ENCODE measurements around the gene RSPH9.

RSPH9 gene

GRCh38 chr6:43674291-43674690 lies 29.5 kb downstream of the RSPH9 start:
- WGBS: no CpG with 5 or more reads among the region's 2 CpGs
- H2AFZ ChIP-seq (ENCODE audit: low read depth, low read length): no peak overlapping the region
- no peak overlapping the region for H3K14ac ChIP-seq (ENCODE audit: low read length in 2 of 2)
- no peak overlapping the region for H2AK5ac ChIP-seq (ENCODE audit: low read length, severe bottlenecking)
- no peak for DNase-seq
- H3K79me1 ChIP-seq (replicated peaks; ENCODE audit: low read length, poor library complexity, severe bottlenecking): peaks cover 22% of the 10 kb centered on the region
- H3K4me3 ChIP-seq (ENCODE audit: insufficient read depth in 1 of 2, low read depth in 1 of 2, low read length in 2 of 2): no peak overlapping the region
- H2BK120ac ChIP-seq (ENCODE audit: low read depth, low read length): no peak overlapping the region
- H3K27me3 ChIP-seq (ENCODE audit: control insufficient read depth in 1 of 2, insufficient read depth in 1 of 2, low read length in 2 of 2): no peaks in the 10 kb centered on the region
- peaks cover 81 to 82% of the 10 kb centered on the region in 2 experiments for H3K36me3 ChIP-seq (ENCODE audit: control insufficient read depth in 1 of 2, insufficient read depth in 2 of 2, low read depth in 1 of 2, low read length in 2 of 2)
- H3K4ac ChIP-seq (ENCODE audit: low read depth in 1 of 2, low read length in 2 of 2): no peak overlapping the region
- H2BK12ac ChIP-seq (ENCODE audit: low read length in 2 of 2): no peak overlapping the region
- no peak overlapping the region for H3K9ac ChIP-seq (ENCODE audit: low read length)
- H3K23ac ChIP-seq (ENCODE audit: low read length in 2 of 2): no peak overlapping the region
- H3K4me2 ChIP-seq (ENCODE audit: low read length, poor library complexity, severe bottlenecking): no peak overlapping the region
- H4K8ac ChIP-seq (ENCODE audit: low read length): no peak overlapping the region
- H3K9me3 ChIP-seq (ENCODE audit: control insufficient read depth, low read length): no peaks in the 10 kb centered on the region
- H2BK5ac ChIP-seq (ENCODE audit: low read depth, low read length, poor library complexity, severe bottlenecking): no peak overlapping the region
- H4K91ac ChIP-seq (ENCODE audit: low read length): no peak overlapping the region
- H2BK15ac ChIP-seq (ENCODE audit: low read depth, poor library complexity, severe bottlenecking): no peak overlapping the region
- no peak overlapping the region for H3K18ac ChIP-seq (ENCODE audit: low read depth in 1 of 2, low read length in 2 of 2)
- no peak overlapping the region for H3K27ac ChIP-seq (ENCODE audit: low read length, poor library complexity, severe bottlenecking)
- no peaks in the 10 kb centered on the region for H3K4me1 ChIP-seq (ENCODE audit: control insufficient read depth, insufficient read depth, low read depth, low read length)

GRCh38 chr6:43674921-43675320 lies 30.1 kb downstream of the RSPH9 start:
- no peak overlapping the region for H3K4me3 ChIP-seq (ENCODE audit: insufficient read depth in 1 of 2, low read depth in 1 of 2, low read length in 2 of 2)
- no peak for DNase-seq

GRCh38 chr6:43676962-43677606 lies 32.2 kb downstream of the RSPH9 start:
- H3K4ac ChIP-seq (ENCODE audit: low read depth in 1 of 2, low read length in 2 of 2): no peak overlapping the region
- no peak overlapping the region for H2BK12ac ChIP-seq (ENCODE audit: low read length in 2 of 2)
- no peak overlapping the region for H2AK5ac ChIP-seq (ENCODE audit: low read length, severe bottlenecking)
- H4K91ac ChIP-seq (ENCODE audit: low read length): no peak overlapping the region
- WGBS: 94% methylated on average over 7 of the region's 7 CpGs
- no peaks in the 10 kb centered on the region for H3K9me3 ChIP-seq (ENCODE audit: control insufficient read depth, low read length)
- H3K4me3 ChIP-seq (ENCODE audit: insufficient read depth in 1 of 2, low read depth in 1 of 2, low read length in 2 of 2): no peak overlapping the region
- H3K27ac ChIP-seq (ENCODE audit: low read length, poor library complexity, severe bottlenecking): no peak overlapping the region
- no peak overlapping the region for H3K23ac ChIP-seq (ENCODE audit: low read length in 2 of 2)
- H3K79me1 ChIP-seq (replicated peaks; ENCODE audit: low read length, poor library complexity, severe bottlenecking): peaks cover 47% of the 10 kb centered on the region
- no peak overlapping the region for H2BK5ac ChIP-seq (ENCODE audit: low read depth, low read length, poor library complexity, severe bottlenecking)
- no peaks in the 10 kb centered on the region for H3K4me1 ChIP-seq (ENCODE audit: control insufficient read depth, insufficient read depth, low read depth, low read length)
- H3K36me3 ChIP-seq (ENCODE audit: control insufficient read depth in 1 of 2, insufficient read depth in 2 of 2, low read depth in 1 of 2, low read length in 2 of 2): peaks cover 77 to 79% of the 10 kb centered on the region in 2 experiments
- H2BK120ac ChIP-seq (ENCODE audit: low read depth, low read length): no peak overlapping the region
- no peak overlapping the region for H3K18ac ChIP-seq (ENCODE audit: low read depth in 1 of 2, low read length in 2 of 2)
- no peak for DNase-seq
- no peaks in the 10 kb centered on the region for H3K27me3 ChIP-seq (ENCODE audit: control insufficient read depth in 1 of 2, insufficient read depth in 1 of 2, low read length in 2 of 2)
- H3K9ac ChIP-seq (ENCODE audit: low read length): no peak overlapping the region
- H2AFZ ChIP-seq (ENCODE audit: low read depth, low read length): no peak overlapping the region
- H4K8ac ChIP-seq (ENCODE audit: low read length): no peak overlapping the region
- H3K14ac ChIP-seq (ENCODE audit: low read length in 2 of 2): no peak overlapping the region
- H2BK15ac ChIP-seq (ENCODE audit: low read depth, poor library complexity, severe bottlenecking): no peak overlapping the region
- no peak overlapping the region for H3K4me2 ChIP-seq (ENCODE audit: low read length, poor library complexity, severe bottlenecking)

More at GRCh38 chr6:43674921-43675320, 30.1 kb downstream of the RSPH9 start:
- no peak overlapping the region for H4K91ac ChIP-seq (ENCODE audit: low read length)
- no peaks in the 10 kb centered on the region for H3K9me3 ChIP-seq (ENCODE audit: control insufficient read depth, low read length)
- H3K4me1 ChIP-seq (ENCODE audit: control insufficient read depth, insufficient read depth, low read depth, low read length): no peaks in the 10 kb centered on the region
- H4K8ac ChIP-seq (ENCODE audit: low read length): no peak overlapping the region
- no peaks in the 10 kb centered on the region for H3K27me3 ChIP-seq (ENCODE audit: control insufficient read depth in 1 of 2, insufficient read depth in 1 of 2, low read length in 2 of 2)
- no peak overlapping the region for H3K14ac ChIP-seq (ENCODE audit: low read length in 2 of 2)
- no peak overlapping the region for H3K4me2 ChIP-seq (ENCODE audit: low read length, poor library complexity, severe bottlenecking)
- H2BK120ac ChIP-seq (ENCODE audit: low read depth, low read length): no peak overlapping the region
- H3K27ac ChIP-seq (ENCODE audit: low read length, poor library complexity, severe bottlenecking): no peak overlapping the region
- H3K79me1 ChIP-seq (replicated peaks; ENCODE audit: low read length, poor library complexity, severe bottlenecking): peaks cover 28% of the 10 kb centered on the region
- peak overlapping the region in 1 of 2 experiments; percentile 30 for H3K4ac ChIP-seq (ENCODE audit: low read depth in 1 of 2, low read length in 2 of 2)
- no peak overlapping the region for H2AK5ac ChIP-seq (ENCODE audit: low read length, severe bottlenecking)
- H2BK15ac ChIP-seq (ENCODE audit: low read depth, poor library complexity, severe bottlenecking): no peak overlapping the region
- H3K23ac ChIP-seq (ENCODE audit: low read length in 2 of 2): no peak overlapping the region
- no peak overlapping the region for H3K9ac ChIP-seq (ENCODE audit: low read length)
- H3K18ac ChIP-seq (ENCODE audit: low read depth in 1 of 2, low read length in 2 of 2): no peak overlapping the region
- H2BK5ac ChIP-seq (ENCODE audit: low read depth, low read length, poor library complexity, severe bottlenecking): no peak overlapping the region
- no peak overlapping the region for H2BK12ac ChIP-seq (ENCODE audit: low read length in 2 of 2)
- no peak overlapping the region for H2AFZ ChIP-seq (ENCODE audit: low read depth, low read length)
- peaks cover 88 to 89% of the 10 kb centered on the region in 2 experiments for H3K36me3 ChIP-seq (ENCODE audit: control insufficient read depth in 1 of 2, insufficient read depth in 2 of 2, low read depth in 1 of 2, low read length in 2 of 2)
- 97% methylated on average over 8 of the region's 8 CpGs for WGBS

GRCh38 chr6:43677759-43678158 lies 32.9 kb downstream of the RSPH9 start:
- no peaks in the 10 kb centered on the region for H3K9me3 ChIP-seq (ENCODE audit: control insufficient read depth, low read length)
- WGBS: 94% methylated on average over 7 of the region's 7 CpGs
- no peak overlapping the region for H3K27ac ChIP-seq (ENCODE audit: low read length, poor library complexity, severe bottlenecking)
- no peak overlapping the region for H4K8ac ChIP-seq (ENCODE audit: low read length)
- H3K23ac ChIP-seq (ENCODE audit: low read length in 2 of 2): no peak overlapping the region
- no peak overlapping the region for H3K14ac ChIP-seq (ENCODE audit: low read length in 2 of 2)
- H3K4me1 ChIP-seq (ENCODE audit: control insufficient read depth, insufficient read depth, low read depth, low read length): no peaks in the 10 kb centered on the region
- H3K4ac ChIP-seq (ENCODE audit: low read depth in 1 of 2, low read length in 2 of 2): no peak overlapping the region
- H2BK120ac ChIP-seq (ENCODE audit: low read depth, low read length): no peak overlapping the region
- no peak overlapping the region for H4K91ac ChIP-seq (ENCODE audit: low read length)
- DNase-seq: no peak
- no peak overlapping the region for H3K4me3 ChIP-seq (ENCODE audit: insufficient read depth in 1 of 2, low read depth in 1 of 2, low read length in 2 of 2)
- H3K9ac ChIP-seq (ENCODE audit: low read length): no peak overlapping the region
- H2BK15ac ChIP-seq (ENCODE audit: low read depth, poor library complexity, severe bottlenecking): no peak overlapping the region
- no peak overlapping the region for H2BK12ac ChIP-seq (ENCODE audit: low read length in 2 of 2)
- peaks cover 50% of the 10 kb centered on the region for H3K79me1 ChIP-seq (replicated peaks; ENCODE audit: low read length, poor library complexity, severe bottlenecking)
- no peak overlapping the region for H3K18ac ChIP-seq (ENCODE audit: low read depth in 1 of 2, low read length in 2 of 2)
- H2BK5ac ChIP-seq (ENCODE audit: low read depth, low read length, poor library complexity, severe bottlenecking): no peak overlapping the region
- no peak overlapping the region for H2AFZ ChIP-seq (ENCODE audit: low read depth, low read length)
- H2AK5ac ChIP-seq (ENCODE audit: low read length, severe bottlenecking): no peak overlapping the region
- no peak overlapping the region for H3K4me2 ChIP-seq (ENCODE audit: low read length, poor library complexity, severe bottlenecking)
- peaks cover 73 to 78% of the 10 kb centered on the region in 2 experiments for H3K36me3 ChIP-seq (ENCODE audit: control insufficient read depth in 1 of 2, insufficient read depth in 2 of 2, low read depth in 1 of 2, low read length in 2 of 2)
- no peaks in the 10 kb centered on the region for H3K27me3 ChIP-seq (ENCODE audit: control insufficient read depth in 1 of 2, insufficient read depth in 1 of 2, low read length in 2 of 2)

Measured in mesenchymal stem cell (in vitro differentiated cells and primary cell).